ENCODE measurements around the gene PCYT1A.

PCYT1A gene

GRCh38 chr3:196237203-196237602 is 50.3 kb downstream of the PCYT1A start:
- DNase-seq (ENCODE audit: low read depth), result no peak

GRCh38 chr3:196236223-196236622 is 51.3 kb downstream of the PCYT1A start:
- DNase-seq (ENCODE audit: low read depth), result no peak

DNA sequence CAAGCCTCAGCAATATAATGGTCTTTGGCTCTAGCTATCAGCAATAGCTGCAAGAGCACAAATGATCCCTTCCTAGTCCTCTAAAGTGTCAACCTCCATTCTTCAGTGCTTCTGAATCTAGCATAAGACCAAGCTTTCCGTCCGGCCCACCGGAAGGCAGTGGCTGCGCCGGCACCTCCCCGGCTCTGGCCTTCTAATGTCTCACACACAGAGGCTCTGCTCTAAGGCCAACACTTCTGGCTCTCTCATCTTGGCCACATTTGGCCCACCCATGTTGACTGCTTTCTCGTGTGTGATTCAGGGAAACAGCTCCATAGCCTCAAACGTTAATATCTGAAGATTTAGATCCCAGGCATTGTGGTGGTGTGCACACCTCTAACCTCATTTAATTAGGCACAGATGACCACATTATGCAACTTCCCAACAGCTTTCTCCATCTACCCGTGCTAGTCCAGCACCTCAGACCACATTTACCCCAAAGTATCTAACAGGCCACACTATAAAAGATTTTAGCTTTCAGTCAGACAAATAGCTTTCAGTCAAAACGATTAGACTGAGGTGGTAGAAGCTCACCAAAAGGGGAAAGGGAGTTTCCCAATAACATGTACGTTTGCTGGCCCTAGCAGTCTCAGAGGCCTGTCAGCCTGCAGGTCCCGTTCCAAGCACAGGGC is 51.9 kb downstream of the PCYT1A start:
- no peak for DNase-seq (ENCODE audit: low read depth)

DNA sequence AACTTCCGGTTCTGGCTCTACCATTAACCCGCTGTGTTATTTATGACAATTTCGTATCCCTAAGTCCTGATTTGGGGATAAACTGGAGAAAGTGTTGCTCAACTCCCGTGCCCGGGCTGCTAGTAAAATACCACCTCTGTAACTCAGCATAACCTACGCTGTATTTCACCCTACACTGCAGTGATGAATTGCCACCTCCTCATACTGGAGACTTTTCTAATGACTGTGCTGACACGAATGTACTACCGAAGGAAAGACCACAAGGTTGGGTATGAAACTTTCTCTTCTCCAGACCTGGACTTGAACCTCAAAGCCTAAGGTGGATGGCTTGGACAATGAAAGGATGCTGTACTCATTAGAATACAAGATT is 54.7 kb downstream of the PCYT1A start:
- DNase-seq (ENCODE audit: low read depth), result no peak

- DNase-seq (ENCODE audit: low read depth), result no peak
Measured at GRCh38 chr3:196232154-196232881, 55.2 kb downstream of the PCYT1A start.

DNA sequence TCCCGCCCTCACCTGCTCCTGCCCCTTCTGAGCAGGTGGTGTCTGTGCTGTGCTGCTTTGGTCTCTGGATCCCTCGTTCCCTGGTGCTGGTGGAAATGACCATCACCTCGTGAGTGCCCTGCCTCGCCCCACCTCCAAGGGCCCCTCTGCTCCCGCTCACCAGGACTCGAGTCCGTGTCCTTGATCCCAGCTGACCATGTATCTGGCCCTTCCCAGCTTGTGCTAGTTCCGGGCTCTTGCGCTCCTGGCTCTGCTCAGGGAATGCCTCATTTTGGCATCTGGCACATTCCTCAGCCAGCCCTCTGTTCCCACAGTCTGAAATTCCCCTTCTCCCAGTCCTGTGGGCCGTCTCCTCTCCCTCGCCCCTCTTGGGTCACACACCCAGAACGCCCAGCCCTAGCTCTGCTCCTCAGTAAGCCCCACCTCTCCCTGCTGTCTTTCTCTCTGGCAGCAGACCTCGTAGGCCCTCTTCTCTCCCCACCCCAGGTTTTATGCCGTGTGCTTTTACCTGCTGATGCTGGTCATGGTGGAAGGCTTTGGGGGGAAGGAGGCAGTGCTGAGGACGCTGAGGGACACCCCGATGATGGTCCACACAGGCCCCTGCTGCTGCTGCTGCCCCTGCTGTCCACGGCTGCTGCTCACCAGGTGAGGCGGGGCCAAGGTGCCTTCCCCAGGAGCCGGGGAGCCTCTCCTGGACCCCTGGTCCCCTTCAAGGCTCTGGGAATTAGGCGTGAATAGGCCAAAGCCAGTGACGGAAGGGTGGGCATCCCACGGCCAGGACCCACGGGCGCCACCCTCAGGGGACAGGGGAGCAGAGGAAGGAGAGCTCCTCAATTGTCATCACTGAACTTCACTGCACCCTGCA is 59.7 kb downstream of the PCYT1A start:
- DNase-seq (ENCODE audit: low read depth), result no peak

DNA sequence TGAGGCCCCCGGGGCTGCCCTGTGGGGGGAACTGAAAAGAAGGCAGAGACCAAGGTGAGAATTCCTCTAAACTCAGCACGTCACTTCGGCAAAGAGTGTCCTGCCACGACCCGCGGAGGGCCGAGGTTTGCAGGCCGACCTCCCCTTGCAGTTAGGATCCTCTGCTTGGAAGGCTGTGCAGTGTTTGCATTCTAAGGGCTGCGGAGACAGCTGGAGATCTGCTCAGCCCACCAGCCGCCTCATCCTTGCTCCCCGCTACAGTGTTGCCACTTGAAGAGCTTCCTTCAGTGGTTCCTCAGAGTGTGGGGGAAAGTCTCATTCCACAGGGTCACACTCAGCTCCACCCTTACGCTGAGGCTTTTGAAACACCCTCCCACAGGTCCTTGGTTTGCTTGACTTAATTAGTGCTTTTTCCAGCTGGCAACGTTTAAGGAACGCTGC is 60.4 kb downstream of the PCYT1A start:
- no peak for DNase-seq (ENCODE audit: low read depth)

GRCh38 chr3:196225763-196226364 is 61.7 kb downstream of the PCYT1A start:
- no peak for DNase-seq (ENCODE audit: low read depth)

GRCh38 chr3:196225086-196225485 is 62.4 kb downstream of the PCYT1A start:
- DNase-seq (ENCODE audit: low read depth), result no peak

DNA sequence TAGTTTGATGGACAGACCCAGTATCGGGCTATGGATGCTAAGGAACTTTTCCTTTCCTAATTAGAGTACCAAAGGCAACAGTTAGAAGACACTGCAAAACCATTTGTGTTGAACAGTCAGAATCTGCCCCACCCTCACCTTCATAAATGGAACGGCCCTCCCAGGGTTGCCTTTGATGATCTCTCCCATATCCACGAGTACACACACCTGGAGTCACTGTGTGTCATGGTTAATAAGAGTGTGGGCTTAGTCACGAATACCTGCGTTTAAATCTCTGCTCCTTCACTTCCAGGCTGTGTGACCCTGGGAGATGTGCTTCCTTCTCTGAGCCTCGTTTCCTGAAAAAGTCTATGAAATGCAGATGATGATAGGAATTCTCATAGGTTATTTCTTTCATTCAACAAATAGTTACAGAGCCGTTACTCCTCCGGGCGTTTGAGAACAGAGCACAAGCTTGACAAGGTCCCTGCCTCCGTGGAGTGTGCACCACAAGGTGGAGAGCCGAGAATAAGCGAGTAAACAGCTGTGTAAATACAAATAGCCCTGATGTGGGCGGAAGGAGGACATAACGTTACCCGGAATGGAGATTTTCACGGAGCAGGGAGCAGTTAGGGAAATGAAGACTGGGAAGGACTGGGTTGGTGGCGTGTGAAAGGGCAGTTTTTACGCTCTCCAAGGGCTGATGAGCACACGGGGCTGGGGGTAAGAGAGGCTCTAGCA is 64.5 kb downstream of the PCYT1A start:
- no peak for DNase-seq (ENCODE audit: low read depth)

- no peak for DNase-seq (ENCODE audit: low read depth)
Measured at GRCh38 chr3:196220991-196221390, 66.5 kb downstream of the PCYT1A start.

- DNase-seq (ENCODE audit: low read depth), result no peak
Measured at GRCh38 chr3:196220587-196220986, 66.9 kb downstream of the PCYT1A start.

- DNase-seq (ENCODE audit: low read depth), result no peak
Measured at GRCh38 chr3:196219970-196220311, 67.6 kb downstream of the PCYT1A start.

GRCh38 chr3:196219194-196219969 is 68.1 kb downstream of the PCYT1A start:
- DNase-seq (ENCODE audit: low read depth), result peak; percentile 61

DNA sequence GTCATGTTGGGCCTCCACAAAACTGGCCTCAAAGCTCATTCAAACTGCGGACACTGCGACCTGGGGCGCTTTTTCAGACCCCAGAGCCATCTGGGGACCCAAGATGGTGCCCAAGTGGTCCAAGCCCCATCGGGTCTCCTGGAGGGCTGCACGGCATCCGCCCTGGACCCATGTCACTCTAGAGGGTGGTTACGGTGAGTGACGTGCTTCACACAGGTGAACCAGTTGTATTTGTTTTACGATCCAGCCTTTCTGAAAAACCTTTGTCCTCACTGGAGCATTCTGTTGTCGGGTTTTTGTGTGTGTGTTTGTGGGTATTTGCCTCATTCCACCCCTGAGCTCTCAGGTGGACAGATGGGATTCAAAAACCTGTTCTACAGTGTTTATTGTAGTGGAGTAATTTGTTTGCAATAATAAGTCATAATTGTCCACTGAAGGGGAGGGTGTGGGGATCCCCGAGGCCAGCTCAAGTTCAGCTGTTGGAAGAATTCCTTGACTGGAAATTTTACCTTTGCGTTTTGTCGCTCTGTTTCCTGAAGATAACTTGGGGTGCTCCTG is 69.3 kb downstream of the PCYT1A start:
- DNase-seq (ENCODE audit: low read depth), result no peak

DNA sequence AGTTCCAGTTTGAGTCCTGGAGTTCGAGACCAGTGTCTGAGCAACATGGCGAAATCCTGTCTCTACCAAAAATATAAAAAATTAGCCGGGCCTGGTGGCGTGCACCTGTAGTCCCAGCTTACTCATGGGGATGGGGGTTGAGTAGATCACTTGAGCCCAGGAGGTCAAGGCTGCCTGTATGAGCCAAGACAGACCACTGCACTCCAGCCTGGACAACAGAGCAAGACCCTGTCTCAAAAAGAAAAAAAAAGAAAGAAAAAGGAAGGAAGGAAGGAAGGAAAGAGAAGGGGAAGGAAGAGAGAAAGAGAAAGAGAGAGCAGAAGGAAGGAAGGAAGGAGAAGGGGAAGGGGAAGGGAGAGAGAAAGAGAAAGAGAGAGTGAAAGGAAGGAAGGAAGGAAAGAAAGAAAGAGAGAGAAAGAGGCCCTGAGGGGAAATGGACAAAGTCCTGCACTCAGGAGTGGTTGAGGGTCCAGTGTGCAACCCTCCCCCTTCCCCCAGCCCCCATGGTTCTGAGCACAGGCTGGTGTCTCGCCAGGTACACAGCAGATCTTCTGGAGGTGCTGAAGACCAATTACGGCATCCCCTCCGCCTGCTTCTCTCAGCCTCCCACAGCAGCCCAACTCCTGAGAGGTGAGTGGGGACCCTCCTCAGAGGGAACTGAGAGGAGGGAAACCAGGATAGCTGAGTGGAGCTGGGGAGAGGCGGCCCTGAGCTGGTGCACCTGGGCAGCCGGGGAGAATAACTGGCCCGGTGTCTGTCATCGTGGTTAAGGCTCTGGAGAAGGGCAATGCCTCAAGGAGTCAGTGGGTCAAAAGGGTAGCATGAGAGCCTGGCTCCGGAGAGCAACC is 70.0 kb downstream of the PCYT1A start:
- DNase-seq (ENCODE audit: low read depth), result no peak

GRCh38 chr3:196216681-196217211 is 70.8 kb downstream of the PCYT1A start:
- no peak for DNase-seq (ENCODE audit: low read depth)

- no peak for DNase-seq (ENCODE audit: low read depth)
Measured at GRCh38 chr3:196216089-196216564, 71.4 kb downstream of the PCYT1A start, which contains the start of gene SLC51A. TSS of gene SLC51A (plus strand) at chr3:196216534. CDS start at chr3:196216713, 179 bp downstream.

DNA sequence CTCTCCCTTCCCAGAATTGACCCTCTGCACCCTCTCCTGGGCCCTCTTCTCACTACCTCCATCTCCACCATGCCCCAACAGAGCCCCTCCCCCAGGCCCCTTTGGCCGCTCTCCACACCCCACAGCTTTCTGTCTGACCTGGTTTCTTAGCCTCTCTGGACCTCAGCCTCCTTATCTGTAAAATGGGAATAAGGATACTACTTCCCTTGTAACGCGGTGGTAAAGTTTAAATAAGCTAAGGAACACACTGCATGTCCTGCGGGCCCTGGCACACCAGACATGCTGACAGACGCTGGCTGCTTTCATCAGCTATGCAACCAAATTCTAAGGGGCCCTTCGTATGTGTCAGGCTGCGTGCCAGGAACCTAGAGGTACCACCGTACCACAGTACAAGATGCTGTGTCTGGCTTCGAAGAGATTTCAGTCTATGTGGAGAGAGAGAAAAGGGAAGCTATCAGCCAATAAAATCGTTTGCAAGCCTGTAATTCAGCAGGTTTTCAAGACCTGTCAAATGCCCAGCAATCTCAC is 72.0 kb downstream of the PCYT1A start:
- DNase-seq (ENCODE audit: low read depth), result no peak
